Retinal pigment epithelial cell (primary cell): Measurements from ENCODE around the gene RNF130.
"Not testable (repeated sequence)": the region's sequence is repeated elsewhere in the genome, so short reads cannot be mapped to it uniquely, and the experiment has no call there.

Source experiments
- DNase-seq: peaks from one replicate; pipeline ENCODE4 v3.0.0-alpha.2; 2010; ENCODE audit warnings: low read depth
- H3K4me3 ChIP-seq: 2 replicates; pipeline ENCODE4 v1.5.1; 2011; ENCODE audit warnings: mild to moderate bottlenecking, low read length, control low read depth, moderate library complexity
- CTCF ChIP-seq: conservative IDR thresholded peaks from 2 replicates; pipeline ENCODE4 v1.5.1; 2011; ENCODE audit warnings: low read depth, low read length, control low read depth, inconsistent platforms

RNF130 gene

GRCh38 chr5:179969110-179969509, 102.4 kb downstream of the RNF130 start:
- no peak for TF ChIP-seq CTCF
- no peak for DNase-seq
- no peak overlapping the region for H3K4me3 ChIP-seq

GRCh38 chr5:179967489-179967888, 104.1 kb downstream of the RNF130 start:
- no peak for DNase-seq
- no peak overlapping the region for H3K4me3 ChIP-seq
- TF ChIP-seq CTCF: no peak

- DNase-seq: no peak
- no peak overlapping the region for H3K4me3 ChIP-seq
- no peak for TF ChIP-seq CTCF
These were observed 107.5 kb downstream of the RNF130 start for GRCh38 chr5:179964015-179964414.

- H3K4me3 ChIP-seq: no peak overlapping the region
- no peak for TF ChIP-seq CTCF
- DNase-seq: no peak
These were observed 108.2 kb downstream of the RNF130 start for GRCh38 chr5:179963375-179963774.

GRCh38 chr5:179960204-179960831, 111.2 kb downstream of the RNF130 start:
- no peak for TF ChIP-seq CTCF
- no peak overlapping the region for H3K4me3 ChIP-seq
- no peak for DNase-seq

GRCh38 chr5:179959641-179960040, 111.9 kb downstream of the RNF130 start:
- no peak overlapping the region for H3K4me3 ChIP-seq
- no peak for DNase-seq
- TF ChIP-seq CTCF: no peak

- not testable (repeated sequence) for DNase-seq, H3K4me3 ChIP-seq
These were observed 112.4 kb downstream of the RNF130 start for GRCh38 chr5:179959118-179959517.
